ENCODE measurements around the gene ZSCAN25. TPM values are rescaled to one million over a fixed set of nuclear protein-coding genes. Genes with fewer than 3 reads are reported as not detected.
"Not testable (repeated sequence)": the region's sequence is repeated elsewhere in the genome, so short reads cannot be mapped to it uniquely, and the experiment has no call there.

Gene ZSCAN25
- total RNA-seq, 4 donors from 2014 or later = 23.2 to 34.1 (median 30.2) TPM

DNA sequence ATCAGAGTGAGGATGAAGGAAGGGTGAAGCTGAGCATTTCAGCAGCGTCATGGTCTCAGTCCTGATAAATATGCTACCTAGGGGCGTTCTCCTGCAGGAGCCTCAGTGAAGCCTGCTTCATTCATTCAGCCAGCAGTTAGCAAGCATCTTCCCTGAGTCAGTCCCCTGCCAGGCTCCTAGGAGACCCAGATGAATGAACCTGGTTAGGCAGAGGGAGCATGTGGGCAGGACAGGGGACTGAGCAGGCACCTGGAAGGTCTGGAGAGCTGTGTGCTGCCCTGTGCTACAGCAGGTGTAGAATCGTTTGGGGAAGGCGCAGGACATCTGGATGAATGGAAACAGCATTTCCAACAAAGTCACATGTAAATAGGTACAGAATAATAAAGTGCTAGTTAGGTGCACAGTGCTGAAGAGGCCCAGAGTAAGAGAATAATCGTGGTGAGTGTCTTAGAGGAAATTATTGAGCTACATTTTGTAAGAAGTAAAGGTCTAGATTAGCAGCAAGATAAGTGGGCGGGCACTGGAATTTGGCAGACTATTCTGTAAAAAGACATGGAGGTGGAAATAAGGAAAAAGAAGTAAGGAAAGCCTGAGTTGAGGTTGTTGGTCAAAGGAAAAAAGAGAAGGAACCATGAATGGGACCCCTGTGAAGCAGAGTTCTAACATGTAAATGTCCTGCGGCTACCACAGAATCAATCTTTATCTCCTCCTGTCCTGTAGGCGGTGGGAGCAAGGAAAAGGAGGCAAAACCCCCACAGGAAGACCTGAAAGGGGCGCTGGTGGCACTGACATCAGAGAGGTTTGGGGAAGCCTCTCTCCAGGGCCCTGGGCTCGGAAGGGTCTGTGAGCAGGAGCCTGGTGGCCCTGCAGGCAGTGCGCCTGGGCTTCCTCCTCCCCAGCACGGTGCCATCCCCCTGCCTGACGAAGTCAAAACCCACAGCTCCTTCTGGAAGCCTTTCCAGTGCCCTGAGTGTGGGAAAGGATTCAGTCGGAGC is 12.0 kb downstream of the ZSCAN25 start:
- DNase-seq (ENCODE audit: low spot score in 2 of 2) = no peak
- 76 to 82% methylated on average over 14 of the region's 14 CpGs for WGBS, 2 donors

DNA sequence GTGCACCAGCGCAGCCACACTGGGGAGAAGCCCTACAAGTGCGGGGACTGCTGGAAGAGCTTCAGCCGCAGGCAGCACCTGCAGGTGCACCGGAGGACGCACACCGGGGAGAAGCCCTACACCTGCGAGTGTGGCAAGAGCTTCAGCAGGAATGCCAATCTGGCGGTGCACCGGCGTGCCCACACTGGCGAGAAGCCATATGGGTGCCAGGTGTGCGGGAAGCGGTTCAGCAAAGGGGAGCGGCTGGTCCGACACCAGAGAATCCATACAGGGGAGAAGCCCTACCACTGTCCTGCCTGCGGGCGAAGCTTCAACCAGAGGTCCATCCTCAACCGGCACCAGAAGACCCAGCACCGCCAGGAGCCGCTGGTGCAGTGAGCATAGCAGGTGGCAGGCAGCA is 12.9 kb downstream of the ZSCAN25 start:
- Histone ChIP-seq H3K27ac (no peak overlapping the region), H3K9me3 (no peaks in the 10 kb centered on the region), H3K36me3 (peaks cover 0 to 100% (median 16%) of the 10 kb centered on the region in 3 donors), H3K4me1 (no peaks in the 10 kb centered on the region), H3K27me3 (no peaks in the 10 kb centered on the region), H3K4me3 (no peak overlapping the region)
- DNase-seq (ENCODE audit: low spot score in 2 of 2) = no peak
- 91 to 92% methylated on average over 15 to 19 of the region's 20 CpGs for WGBS, 2 donors
- TF ChIP-seq POLR2A (IDR thresholded peaks at IDR 0.05) (no peak), EP300 (IDR thresholded peaks at IDR 0.05) (no peak)
- TF ChIP-seq, protein P1, sequence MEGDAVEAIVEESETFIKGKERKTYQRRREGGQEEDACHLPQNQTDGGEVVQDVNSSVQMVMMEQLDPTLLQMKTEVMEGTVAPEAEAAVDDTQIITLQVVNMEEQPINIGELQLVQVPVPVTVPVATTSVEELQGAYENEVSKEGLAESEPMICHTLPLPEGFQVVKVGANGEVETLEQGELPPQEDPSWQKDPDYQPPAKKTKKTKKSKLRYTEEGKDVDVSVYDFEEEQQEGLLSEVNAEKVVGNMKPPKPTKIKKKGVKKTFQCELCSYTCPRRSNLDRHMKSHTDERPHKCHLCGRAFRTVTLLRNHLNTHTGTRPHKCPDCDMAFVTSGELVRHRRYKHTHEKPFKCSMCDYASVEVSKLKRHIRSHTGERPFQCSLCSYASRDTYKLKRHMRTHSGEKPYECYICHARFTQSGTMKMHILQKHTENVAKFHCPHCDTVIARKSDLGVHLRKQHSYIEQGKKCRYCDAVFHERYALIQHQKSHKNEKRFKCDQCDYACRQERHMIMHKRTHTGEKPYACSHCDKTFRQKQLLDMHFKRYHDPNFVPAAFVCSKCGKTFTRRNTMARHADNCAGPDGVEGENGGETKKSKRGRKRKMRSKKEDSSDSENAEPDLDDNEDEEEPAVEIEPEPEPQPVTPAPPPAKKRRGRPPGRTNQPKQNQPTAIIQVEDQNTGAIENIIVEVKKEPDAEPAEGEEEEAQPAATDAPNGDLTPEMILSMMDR (IDR thresholded peaks at IDR 0.05) = no peak

More for the DNA sequence above, 12.0 kb downstream of the ZSCAN25 start:
- Histone ChIP-seq H3K4me3 (no peak overlapping the region), H3K27me3 (no peaks in the 10 kb centered on the region), H3K4me1 (no peaks in the 10 kb centered on the region), H3K36me3 (peaks cover 0 to 100% (median 16%) of the 10 kb centered on the region in 3 donors), H3K9me3 (no peaks in the 10 kb centered on the region), H3K27ac (no peak overlapping the region)
- TF ChIP-seq EP300 (IDR thresholded peaks at IDR 0.05) (no peak), POLR2A (IDR thresholded peaks at IDR 0.05) (no peak)
- TF ChIP-seq, protein P1 (IDR thresholded peaks at IDR 0.05) = no peak

GRCh38 chr7:99631295-99632109 is 14.8 kb downstream of the ZSCAN25 start:
- H3K4me1 ChIP-seq = no peaks in the 10 kb centered on the region
- TF ChIP-seq, protein P1 (IDR thresholded peaks at IDR 0.05) = peak in 4 of 5 experiments; percentile 8 to 32 (median 12)
- no peak for TF ChIP-seq EP300 (IDR thresholded peaks at IDR 0.05)
- H3K36me3 ChIP-seq = peaks cover 0 to 84% (median 14%) of the 10 kb centered on the region in 3 donors
- H3K9me3 ChIP-seq = no peaks in the 10 kb centered on the region
- WGBS, 2 donors = 35% methylated on average over 9 of the region's 9 CpGs
- H3K27ac ChIP-seq = peak overlapping the region in 2 of 4 donors; percentile 17 to 50
- H3K27me3 ChIP-seq = no peaks in the 10 kb centered on the region
- H3K4me3 ChIP-seq = no peak overlapping the region
- no peak for DNase-seq (ENCODE audit: low spot score in 2 of 2)

GRCh38 chr7:99637414-99637813 is 20.7 kb downstream of the ZSCAN25 start:
- not testable (repeated sequence) for H3K9me3 ChIP-seq; H3K4me3 ChIP-seq; H3K27ac ChIP-seq; DNase-seq (ENCODE audit: low spot score in 2 of 2); H3K4me1 ChIP-seq; H3K27me3 ChIP-seq
- H3K36me3 ChIP-seq = peaks cover 0 to 47% (median 6%) of the 10 kb centered on the region in 3 donors
- 74 to 75% methylated on average over 2 of the region's 2 CpGs for WGBS, 2 donors

GRCh38 chr7:99638731-99639130 is 22.0 kb downstream of the ZSCAN25 start:
- no peaks in the 10 kb centered on the region for H3K4me1 ChIP-seq
- no peak for DNase-seq (ENCODE audit: low spot score in 2 of 2)
- TF ChIP-seq, protein P1 (IDR thresholded peaks at IDR 0.05) = no peak
- TF ChIP-seq EP300 (IDR thresholded peaks at IDR 0.05) (no peak), POLR2A (IDR thresholded peaks at IDR 0.05) (no peak)

More at GRCh38 chr7:99638731-99639130, 22.0 kb downstream of the ZSCAN25 start:
- H3K4me3 ChIP-seq = no peak overlapping the region
- H3K27me3 ChIP-seq = no peaks in the 10 kb centered on the region
- no peaks in the 10 kb centered on the region for H3K9me3 ChIP-seq
- no peak overlapping the region for H3K27ac ChIP-seq
- 95% methylated on average over 23 of the region's 23 CpGs for WGBS, 2 donors
- H3K36me3 ChIP-seq = peaks cover 0 to 42% (median 0%) of the 10 kb centered on the region in 3 donors
